Adipose tissue (tissue), 3 donors: ENCODE results near the gene HACD4. TPM values are rescaled to one million over a fixed set of nuclear protein-coding genes. Genes with fewer than 3 reads are reported as not detected.
A peak's percentile ranks its signal among the peaks of the same experiment; 100 is the strongest.

ENCODE experiments used
- H3K27ac ChIP-seq: one replicate; pipeline ENCODE4 v1.5.1; 2013; ENCODE audit warnings: low read depth, low read length
- WGBS, 3 donors: extraction: QIAGEN DNeasy Blood & Tissue Kit; methylation state at CpG; one replicate each; pipeline ENCODE4 v1.1.7; 2013; 5-methylcytosine and 5-hydroxymethylcytosine counted together
- polyA plus RNA-seq, 3 donors: library from polyadenylated mRNA; stranded (reverse); fragments of 200-250 nt; gene quantifications; one replicate each; pipeline ENCODE4 v1.2.3, GENCODE V29; 2013
- donor health status: healthy with polysubstance abuse.
- donor health status: Bipolar disorder and iron deficiency.
- donor health status: healthy.

Gene HACD4
- 1 to 10 TPM in 2 of 3 donors, under 1 TPM in 1; 0.20 to 2.4 (median 1.1) TPM for polyA plus RNA-seq

- H3K27ac ChIP-seq, result peak within 1 kb of the TSS; percentile 15
- WGBS, 3 donors, result 5 to 16% (median 7%) methylated on average over 29 to 46 of the region's 46 CpGs
Measured at GRCh38 chr9:21031091-21031807, at the start of gene HACD4. Gene HACD4, minus strand, starts transcription at chr9:21031640. Its CDS starts 50 bp downstream, at chr9:21031590.

- WGBS, 3 donors, result 95 to 100% (median 96%) methylated on average over 1 of the region's 1 CpG
- no peak overlapping the region for H3K27ac ChIP-seq
Measured at GRCh38 chr9:21080793-21081192, 49.4 kb upstream of the HACD4 start.

GRCh38 chr9:21078702-21079101, 47.3 kb upstream of the HACD4 start:
- WGBS, 3 donors, result 67 to 83% (median 73%) methylated on average over 1 of the region's 1 CpG
- no peak overlapping the region for H3K27ac ChIP-seq

- WGBS, 3 donors, result 82 to 96% (median 86%) methylated on average over 3 of the region's 3 CpGs
- H3K27ac ChIP-seq, result no peak within 1 kb of the TSS
Measured at GRCh38 chr9:21077781-21078180, 46.3 kb upstream of the HACD4 start, which contains the start of gene IFNB1. Gene IFNB1, minus strand, starts transcription at chr9:21077942. Its CDS starts 73 bp downstream, at chr9:21077869.

- no peak overlapping the region for H3K27ac ChIP-seq
- WGBS, 3 donors, result 48 to 72% (median 65%) methylated on average over 3 of the region's 3 CpGs
Measured at GRCh38 chr9:21075484-21075883, 44.0 kb upstream of the HACD4 start.

GRCh38 chr9:21070906-21071305, 39.5 kb upstream of the HACD4 start:
- H3K27ac ChIP-seq, result no peak overlapping the region

GRCh38 chr9:21070171-21070571, 38.7 kb upstream of the HACD4 start:
- no peak overlapping the region for H3K27ac ChIP-seq
- 7 to 41% (median 13%) methylated on average over 4 of the region's 4 CpGs for WGBS, 3 donors

GRCh38 chr9:21060919-21061561, 29.6 kb upstream of the HACD4 start:
- WGBS, 3 donors, result 35 to 56% (median 43%) methylated on average over 2 of the region's 2 CpGs
- H3K27ac ChIP-seq, result no peak overlapping the region

GRCh38 chr9:21056931-21057330, 25.5 kb upstream of the HACD4 start:
- WGBS, 3 donors, result 52 to 69% (median 65%) methylated on average over 1 of the region's 1 CpG
- H3K27ac ChIP-seq, result no peak overlapping the region

GRCh38 chr9:21053851-21054250, 22.4 kb upstream of the HACD4 start:
- WGBS, 3 donors, result 40 to 46% (median 42%) methylated on average over 2 of the region's 2 CpGs

GRCh38 chr9:21047281-21047691, 15.8 kb upstream of the HACD4 start:
- H3K27ac ChIP-seq, result no peak overlapping the region
- 56 to 78% (median 66%) methylated on average over 2 of the region's 2 CpGs for WGBS, 3 donors

More at GRCh38 chr9:21053851-21054250, 22.4 kb upstream of the HACD4 start:
- H3K27ac ChIP-seq, result no peak overlapping the region

GRCh38 chr9:21043841-21044240, 12.4 kb upstream of the HACD4 start:
- WGBS, 3 donors, result 62 to 95% (median 95%) methylated on average over 3 of the region's 3 CpGs
- no peak overlapping the region for H3K27ac ChIP-seq

- H3K27ac ChIP-seq, result no peak overlapping the region
- 84 to 94% (median 94%) methylated on average over 4 of the region's 4 CpGs for WGBS, 3 donors
Measured at GRCh38 chr9:21042466-21042865, 11.0 kb upstream of the HACD4 start.

GRCh38 chr9:21039302-21039701, 7.9 kb upstream of the HACD4 start:
- no peak overlapping the region for H3K27ac ChIP-seq
- 94 to 98% (median 95%) methylated on average over 1 of the region's 1 CpG for whole genome bisulfite sequencing, 3 donors

GRCh38 chr9:21037278-21037677, 5.8 kb upstream of the HACD4 start:
- 93 to 95% (median 94%) methylated on average over 2 of the region's 2 CpGs for WGBS, 3 donors
- no peak overlapping the region for H3K27ac ChIP-seq

GRCh38 chr9:21031808-21032183, 356 bp upstream of the HACD4 start:
- 67 to 69% (median 67%) methylated on average over 22 of the region's 22 CpGs for WGBS, 3 donors
- peak overlapping the region; percentile 15 for H3K27ac ChIP-seq

- H3K27ac ChIP-seq, result no peak overlapping the region
- WGBS, 3 donors, result 72 to 81% (median 73%) methylated on average over 5 of the region's 5 CpGs
Measured at GRCh38 chr9:21030389-21031035, 928 bp downstream of the HACD4 start.

- H3K27ac ChIP-seq, result no peak overlapping the region
- 69 to 81% (median 80%) methylated on average over 8 of the region's 8 CpGs for WGBS, 3 donors
Measured at GRCh38 chr9:21029661-21030060, 1.8 kb downstream of the HACD4 start.

- 50 to 53% (median 52%) methylated on average over 3 of the region's 3 CpGs for WGBS, 3 donors
- H3K27ac ChIP-seq, result no peak overlapping the region
Measured at GRCh38 chr9:21028466-21028865, 3.0 kb downstream of the HACD4 start.
